Activated CD8-positive, alpha-beta T cell treated with anti-CD3 and anti-CD28 coated beads for 36 hours (primary cell): ENCODE data around the gene NSD2. TPM values are rescaled to one million over a fixed set of nuclear protein-coding genes. Genes with fewer than 3 reads are reported as not detected.

Source experiments
- ATAC-seq: fragments of 200-7000 bp; cut with Tn5 transposase; one replicate; pipeline ENCODE4 v1.10.0; 2021; ENCODE audit warnings: mild to moderate bottlenecking, moderate library complexity
- CTCF ChIA-PET: fragments of 350-600 bp; sonication (Branson Sonifier 250); formaldehyde crosslinking; loops from one replicate; lab custom pipeline; 2021; ENCODE audit warnings: antibody characterized with exemption; lab: Charles Lee
- POLR2A ChIA-PET: fragments of 350-600 bp; sonication (Branson Sonifier 250); formaldehyde crosslinking; loops from one replicate; lab custom pipeline; 2021; ENCODE audit warnings: antibody characterized with exemption; lab: Charles Lee
- DNase-seq: peaks from one replicate; pipeline ENCODE4 v3.0.0-alpha.2; 2020
- H3K27ac Mint-ChIP-seq: one replicate; pipeline ENCODE4 v1.8.0; 2021; ENCODE audit warnings: mild to moderate bottlenecking, mixed read lengths
- H3K27me3 Mint-ChIP-seq: one replicate; pipeline ENCODE4 v1.8.0; 2021; ENCODE audit warnings: mixed read lengths
- H3K36me3 Mint-ChIP-seq: one replicate; pipeline ENCODE4 v1.8.0; 2021; ENCODE audit warnings: low read depth, mixed read lengths
- H3K4me1 Mint-ChIP-seq: one replicate; pipeline ENCODE4 v1.8.0; 2021; ENCODE audit warnings: low read depth, mixed read lengths
- H3K4me3 Mint-ChIP-seq: one replicate; pipeline ENCODE4 v1.8.0; 2021; ENCODE audit warnings: mild to moderate bottlenecking, moderate library complexity, mixed read lengths
- H3K9me3 Mint-ChIP-seq: one replicate; pipeline ENCODE4 v1.8.0; 2021; ENCODE audit warnings: mixed read lengths
- CTCF ChIP-seq: fragments of 200-600 bp; IDR thresholded peaks from one replicate; pipeline ENCODE4 v1.8.0; 2022; ENCODE audit warnings: antibody characterized with exemption, mild to moderate bottlenecking
- intact Hi-C: fragments of 100-400 bp; cut with micrococcal nuclease; formaldehyde crosslinking; loops from one replicate; pipeline ENCODE4 v1.10.0; 2022
- total RNA-seq, 2 experiments: library from RNA; stranded (reverse); gene quantifications; one replicate each; pipeline ENCODE4 v1.2.3, GENCODE V29; 2021

The NSD2 gene
- total RNA-seq, 2 experiments from 2014 or later: 219 TPM

DNA sequence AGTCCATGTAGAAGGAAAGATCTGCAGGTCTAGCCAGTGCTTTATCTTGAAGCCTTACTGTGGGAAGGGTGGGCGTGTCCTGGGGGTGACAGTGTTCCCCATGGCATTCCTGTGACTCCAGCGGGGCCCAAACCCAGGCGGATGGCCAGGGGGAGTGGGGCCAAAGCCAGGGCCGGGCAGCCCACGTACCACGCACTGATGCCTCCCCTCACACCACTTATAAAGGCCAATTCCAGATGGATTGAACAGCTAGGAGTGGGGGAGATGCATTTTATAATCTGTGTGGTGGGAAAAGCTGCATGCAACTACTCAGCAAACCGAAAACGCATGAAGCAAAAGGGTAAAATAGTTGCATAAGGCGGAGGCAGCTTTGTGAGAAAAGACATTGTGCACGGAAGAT lies 101.2 kb downstream of the NSD2 start:
- no peak for ATAC-seq
- DNase-seq: no peak
- H3K4me3 Mint-ChIP-seq: no peak overlapping the region
- intact Hi-C loops: no loop called here
- POLR2A ChIA-PET: interaction anchor here (0.5 to 1.2 kb wide), 3 partner anchors 15 to 261 kb away, joined by 3 to 5 read pairs (median 4); no protein-coding TSS in a partner anchor
- peaks cover 60% of the 10 kb centered on the region for H3K36me3 Mint-ChIP-seq
- H3K9me3 Mint-ChIP-seq: no peaks in the 10 kb centered on the region
- CTCF ChIA-PET: interaction anchor here (0.9 kb wide), 1 partner anchor 64 kb away, joined by 3 read pairs; no protein-coding TSS in a partner anchor
- TF ChIP-seq CTCF: no peak
- H3K4me1 Mint-ChIP-seq: no peaks in the 10 kb centered on the region
- H3K27me3 Mint-ChIP-seq: no peaks in the 10 kb centered on the region
- H3K27ac Mint-ChIP-seq: no peak overlapping the region

- Mint-ChIP-seq H3K9me3 (no peaks in the 10 kb centered on the region), H3K4me3 (no peak overlapping the region), H3K4me1 (no peaks in the 10 kb centered on the region), H3K27me3 (no peaks in the 10 kb centered on the region), H3K36me3 (peaks cover 60% of the 10 kb centered on the region), H3K27ac (no peak overlapping the region)
- no peak for TF ChIP-seq CTCF
- ATAC-seq: no peak
- ChIA-PET POLR2A (interaction anchor here (1.2 kb wide), 1 partner anchor 14 kb away, joined by 4 read pairs; no protein-coding TSS in a partner anchor), CTCF (interaction anchor here (0.9 kb wide), 1 partner anchor 65 kb away, joined by 3 read pairs; no protein-coding TSS in a partner anchor)
- DNase-seq: no peak
- intact Hi-C loops: no loop called here
These were observed 102.0 kb downstream of the NSD2 start for GRCh38 chr4:1973218-1973617.

GRCh38 chr4:1973661-1974060 lies 102.5 kb downstream of the NSD2 start:
- no peaks in the 10 kb centered on the region for H3K4me1 Mint-ChIP-seq
- H3K9me3 Mint-ChIP-seq: no peaks in the 10 kb centered on the region
- intact Hi-C loops: no loop called here

GRCh38 chr4:1974840-1975239 lies 103.6 kb downstream of the NSD2 start:
- Mint-ChIP-seq H3K4me3 (no peak overlapping the region), H3K36me3 (peaks cover 64% of the 10 kb centered on the region), H3K27me3 (no peaks in the 10 kb centered on the region), H3K9me3 (no peaks in the 10 kb centered on the region), H3K27ac (no peak overlapping the region), H3K4me1 (no peaks in the 10 kb centered on the region)
- no peak for DNase-seq
- intact Hi-C loops: no loop called here
- ATAC-seq: no peak
- TF ChIP-seq CTCF: no peak
- ChIA-PET POLR2A (no interaction called here), CTCF (no interaction called here)

More at GRCh38 chr4:1973661-1974060, 102.5 kb downstream of the NSD2 start:
- H3K27me3 Mint-ChIP-seq: no peaks in the 10 kb centered on the region
- no peak overlapping the region for H3K27ac Mint-ChIP-seq
- ATAC-seq (no peak), DNase-seq (no peak)
- no peak for TF ChIP-seq CTCF
- ChIA-PET POLR2A (no interaction called here), CTCF (no interaction called here)
- H3K36me3 Mint-ChIP-seq: peaks cover 60% of the 10 kb centered on the region
- H3K4me3 Mint-ChIP-seq: no peak overlapping the region

DNA sequence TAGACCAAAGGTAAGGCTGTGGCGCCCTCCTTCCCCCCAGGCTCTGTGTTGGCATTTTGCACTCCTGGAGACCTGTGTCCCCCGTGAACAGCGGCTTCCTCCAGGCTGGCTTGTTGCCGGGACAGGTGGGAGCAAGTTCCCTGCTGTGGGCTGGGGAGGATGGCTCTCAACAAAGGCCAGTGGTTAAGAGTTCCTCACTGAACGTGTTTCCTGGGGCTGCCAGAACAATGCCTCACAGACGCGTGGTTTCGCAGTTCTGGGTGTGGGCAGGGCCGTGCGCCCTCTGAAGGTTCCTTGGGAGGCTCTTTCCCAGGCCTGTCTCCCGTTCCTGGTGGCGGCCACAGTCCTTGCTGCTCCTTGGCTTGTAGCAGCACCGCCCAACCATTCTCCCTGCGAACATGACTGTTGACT lies 104.2 kb downstream of the NSD2 start:
- ATAC-seq (no peak), DNase-seq (no peak)
- Mint-ChIP-seq H3K4me1 (no peaks in the 10 kb centered on the region), H3K27me3 (no peaks in the 10 kb centered on the region), H3K36me3 (peaks cover 60% of the 10 kb centered on the region), H3K27ac (no peak overlapping the region), H3K4me3 (no peak overlapping the region), H3K9me3 (no peaks in the 10 kb centered on the region)
- intact Hi-C loops: no loop called here
- ChIA-PET CTCF (no interaction called here), POLR2A (no interaction called here)
- TF ChIP-seq CTCF: no peak
